Measurements from ENCODE around the gene ABL1.

GRCh38 chr9:130883479-130883878 is 48.4 kb downstream of the ABL1 start:
- TF ChIP-seq CTCF (IDR thresholded peaks at IDR 0.05; ENCODE audit: poor library complexity, severe bottlenecking), result no peak
- no peak for TF ChIP-seq EP300 (conservative IDR thresholded peaks at IDR 0.05; ENCODE audit: poor library complexity, severe bottlenecking)

All from neural cell (in vitro differentiated cells).